Measurements from ENCODE around the gene CRYL1. TPM values are rescaled to one million over a fixed set of nuclear protein-coding genes. Genes with fewer than 3 reads are reported as not detected.
"Not testable (repeated sequence)": the region's sequence is repeated elsewhere in the genome, so short reads cannot be mapped to it uniquely, and the experiment has no call there.

Gene CRYL1
- polyA plus RNA-seq, 3 donors: 35.0 to 70.2 (median 51.4) TPM

- 99% methylated on average over 10 of the region's 10 CpGs for WGBS (ENCODE audit: insufficient coverage)
- peaks cover 3% of the 10 kb centered on the region for H3K4me1 Mint-ChIP-seq
- H3K4me3 Mint-ChIP-seq: no peak overlapping the region
- H4K20me1 ChIP-seq (ENCODE audit: insufficient read depth, low read length): no peaks in the 10 kb centered on the region
- H3K36me3 ChIP-seq (replicated peaks in 1 of 2; ENCODE audit: control insufficient read depth in 1 of 2, insufficient read depth in 2 of 2, low read length in 2 of 2): peaks cover 0 to 6% of the 10 kb centered on the region in 2 donors
- no peaks in the 10 kb centered on the region for H3K79me2 ChIP-seq (ENCODE audit: insufficient read depth, low read length)
- no peak overlapping the region for H3K4me2 ChIP-seq (replicated peaks; ENCODE audit: extremely low read depth, low read length, poor library complexity, severe bottlenecking)
- H3K9me3 Mint-ChIP-seq: peaks cover 3 to 9% (median 7%) of the 10 kb centered on the region in 7 donors
- H3K27ac ChIP-seq (ENCODE audit: low read depth in 1 of 2, low read length in 2 of 2): no peak overlapping the region
- H3K4me3 ChIP-seq (replicated peaks in 1 of 3; ENCODE audit: low read depth in 2 of 3, low read length in 3 of 3): no peak overlapping the region
- peaks cover 0 to 13% of the 10 kb centered on the region in 2 donors for H3K9me3 ChIP-seq (replicated peaks in 1 of 2; ENCODE audit: control insufficient read depth in 1 of 2, insufficient read depth in 1 of 2, low read length in 2 of 2)
- H2AFZ ChIP-seq (ENCODE audit: insufficient read depth, low read depth, low read length, poor library complexity, severe bottlenecking): no peak overlapping the region
- peak overlapping the region in 1 of 7 donors; percentile 46 for H3K27ac Mint-ChIP-seq
- intact Hi-C loops (cut with micrococcal nuclease): no loop called here
- peaks cover 0 to 2% (median 0%) of the 10 kb centered on the region in 3 donors for H3K27me3 Mint-ChIP-seq (ENCODE audit: low read depth in 3 of 3)
- H3K9ac ChIP-seq (ENCODE audit: insufficient read depth, low read length, poor library complexity, severe bottlenecking): no peak overlapping the region
- no peak for DNase-seq
- TF ChIP-seq CTCF (IDR thresholded peaks at IDR 0.05): no peak
- no peaks in the 10 kb centered on the region for H3K27me3 ChIP-seq (ENCODE audit: control insufficient read depth in 2 of 2, insufficient read depth in 2 of 2, low read length in 2 of 2)
- no peaks in the 10 kb centered on the region for H3K4me1 ChIP-seq (ENCODE audit: control insufficient read depth in 1 of 2, insufficient read depth in 2 of 2, low read length in 2 of 2)
- H3K36me3 Mint-ChIP-seq: peaks cover 13 to 14% of the 10 kb centered on the region in 2 donors
Measured at GRCh38 chr13:20436505-20436904, 89.2 kb downstream of the CRYL1 start.

- H3K4me1 ChIP-seq (ENCODE audit: control insufficient read depth in 1 of 2, insufficient read depth in 2 of 2, low read length in 2 of 2): no peaks in the 10 kb centered on the region
- H3K79me2 ChIP-seq (ENCODE audit: insufficient read depth, low read length): no peaks in the 10 kb centered on the region
- no peak overlapping the region for H3K27ac ChIP-seq (ENCODE audit: low read depth in 1 of 2, low read length in 2 of 2)
- H3K9ac ChIP-seq (ENCODE audit: insufficient read depth, low read length, poor library complexity, severe bottlenecking): no peak overlapping the region
- H3K4me3 ChIP-seq (replicated peaks in 1 of 3; ENCODE audit: low read depth in 2 of 3, low read length in 3 of 3): no peak overlapping the region
- 95% methylated on average over 44 of the region's 57 CpGs for WGBS (ENCODE audit: insufficient coverage)
- peaks cover 6% of the 10 kb centered on the region for H3K4me1 Mint-ChIP-seq
- no peaks in the 10 kb centered on the region for H4K20me1 ChIP-seq (ENCODE audit: insufficient read depth, low read length)
- H3K27me3 ChIP-seq (ENCODE audit: control insufficient read depth in 2 of 2, insufficient read depth in 2 of 2, low read length in 2 of 2): no peaks in the 10 kb centered on the region
- no peak overlapping the region for H3K4me2 ChIP-seq (replicated peaks; ENCODE audit: extremely low read depth, low read length, poor library complexity, severe bottlenecking)
- intact Hi-C loops (cut with micrococcal nuclease): no loop called here
- peaks cover 0 to 13% of the 10 kb centered on the region in 2 donors for H3K9me3 ChIP-seq (replicated peaks in 1 of 2; ENCODE audit: control insufficient read depth in 1 of 2, insufficient read depth in 1 of 2, low read length in 2 of 2)
- H3K27ac Mint-ChIP-seq: no peak overlapping the region
- no peak overlapping the region for H3K4me3 Mint-ChIP-seq
- H3K27me3 Mint-ChIP-seq (ENCODE audit: low read depth in 3 of 3): peaks cover 0 to 2% (median 0%) of the 10 kb centered on the region in 3 donors
- TF ChIP-seq CTCF (IDR thresholded peaks at IDR 0.05): no peak
- H3K36me3 ChIP-seq (replicated peaks in 1 of 2; ENCODE audit: control insufficient read depth in 1 of 2, insufficient read depth in 2 of 2, low read length in 2 of 2): peaks cover 0 to 6% of the 10 kb centered on the region in 2 donors
- no peak for DNase-seq
- H3K36me3 Mint-ChIP-seq: peaks cover 14 to 16% of the 10 kb centered on the region in 2 donors
- H3K9me3 Mint-ChIP-seq: peaks cover 3 to 9% (median 7%) of the 10 kb centered on the region in 7 donors
- no peak overlapping the region for H2AFZ ChIP-seq (ENCODE audit: insufficient read depth, low read depth, low read length, poor library complexity, severe bottlenecking)
Measured at GRCh38 chr13:20435616-20436368, 89.9 kb downstream of the CRYL1 start.

GRCh38 chr13:20434210-20434609 is 91.4 kb downstream of the CRYL1 start:
- H3K36me3 ChIP-seq (replicated peaks in 1 of 2; ENCODE audit: control insufficient read depth in 1 of 2, insufficient read depth in 2 of 2, low read length in 2 of 2); H3K4me1 ChIP-seq (ENCODE audit: control insufficient read depth in 1 of 2, insufficient read depth in 2 of 2, low read length in 2 of 2); H3K27me3 Mint-ChIP-seq (ENCODE audit: low read depth in 3 of 3); H3K9ac ChIP-seq (ENCODE audit: insufficient read depth, low read length, poor library complexity, severe bottlenecking); DNase-seq; H3K27ac Mint-ChIP-seq; H3K79me2 ChIP-seq (ENCODE audit: insufficient read depth, low read length); H4K20me1 ChIP-seq (ENCODE audit: insufficient read depth, low read length); H2AFZ ChIP-seq (ENCODE audit: insufficient read depth, low read depth, low read length, poor library complexity, severe bottlenecking); H3K4me3 Mint-ChIP-seq; intact Hi-C loops (cut with micrococcal nuclease); H3K9me3 Mint-ChIP-seq; H3K4me3 ChIP-seq (replicated peaks in 1 of 3; ENCODE audit: low read depth in 2 of 3, low read length in 3 of 3); H3K27me3 ChIP-seq (ENCODE audit: control insufficient read depth in 2 of 2, insufficient read depth in 2 of 2, low read length in 2 of 2); H3K27ac ChIP-seq (ENCODE audit: low read depth in 1 of 2, low read length in 2 of 2); H3K4me2 ChIP-seq (replicated peaks; ENCODE audit: extremely low read depth, low read length, poor library complexity, severe bottlenecking): not testable (repeated sequence)
- WGBS (ENCODE audit: insufficient coverage): 96% methylated on average over 3 of the region's 9 CpGs
- H3K9me3 ChIP-seq (replicated peaks in 1 of 2; ENCODE audit: control insufficient read depth in 1 of 2, insufficient read depth in 1 of 2, low read length in 2 of 2): peaks cover 0 to 13% of the 10 kb centered on the region in 2 donors
- Mint-ChIP-seq H3K4me1 (peaks cover 12% of the 10 kb centered on the region), H3K36me3 (peaks cover 21 to 22% of the 10 kb centered on the region in 2 donors)
